CD4-positive, alpha-beta T cell treated with Interleukin-6 at 100 ng/mL for 8 hours (primary cell): ENCODE results near the gene TBC1D3H.
"Not testable (repeated sequence)": the region's sequence is repeated elsewhere in the genome, so short reads cannot be mapped to it uniquely, and the experiment has no call there.

Experiments used
- DNase-seq: peaks from one replicate; pipeline ENCODE4 v3.0.0-alpha.2; 2020; ENCODE audit warnings: mixed read lengths, low spot score

Gene TBC1D3H

DNA sequence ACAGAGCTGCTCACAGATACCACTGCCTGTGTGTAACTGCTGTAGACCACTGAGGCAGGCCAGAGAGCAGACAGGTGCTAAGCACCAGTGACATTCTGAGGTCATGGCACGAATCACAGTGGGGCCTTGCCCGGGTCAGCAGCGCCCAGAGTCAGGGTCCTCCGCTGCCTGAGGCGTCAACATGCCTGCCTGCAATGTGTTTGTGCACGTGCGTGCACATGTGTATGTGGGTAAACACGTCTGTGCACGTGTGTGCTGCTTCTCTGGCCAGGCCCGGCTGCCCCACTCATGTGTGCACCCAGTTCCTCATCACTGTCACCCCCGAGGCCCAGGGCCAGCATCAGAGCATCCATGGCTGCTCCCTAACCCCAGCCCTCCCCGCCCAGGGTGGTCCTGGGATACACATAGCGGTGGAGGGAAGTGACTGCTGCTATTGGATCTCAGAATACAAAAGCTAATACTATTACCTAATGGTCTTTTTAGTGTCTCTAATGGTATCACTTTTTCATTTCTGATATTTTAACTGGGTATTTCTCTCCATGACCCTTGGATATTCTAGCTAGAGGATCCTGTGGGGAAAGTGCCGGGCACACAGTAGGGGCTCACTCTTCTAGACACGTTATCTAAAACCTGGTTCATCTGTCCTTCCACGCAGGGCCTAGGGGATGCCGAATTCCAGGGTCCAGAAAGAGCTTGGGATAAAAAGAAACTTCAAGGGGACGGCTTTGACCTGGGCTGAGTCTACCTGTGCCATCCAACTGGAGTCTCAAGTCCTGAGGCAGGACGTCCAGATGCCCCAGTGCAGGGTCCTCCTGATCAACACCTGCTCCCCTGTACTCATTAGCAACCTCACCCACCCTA lies at the start of gene TBC1D3H:
TSS of gene TBC1D3H (minus strand) at position 51 of the 861 bp plus-strand sequence. CDS start 1,540 bp downstream, outside the sequence.
- DNase-seq, result peak; percentile 0

DNA sequence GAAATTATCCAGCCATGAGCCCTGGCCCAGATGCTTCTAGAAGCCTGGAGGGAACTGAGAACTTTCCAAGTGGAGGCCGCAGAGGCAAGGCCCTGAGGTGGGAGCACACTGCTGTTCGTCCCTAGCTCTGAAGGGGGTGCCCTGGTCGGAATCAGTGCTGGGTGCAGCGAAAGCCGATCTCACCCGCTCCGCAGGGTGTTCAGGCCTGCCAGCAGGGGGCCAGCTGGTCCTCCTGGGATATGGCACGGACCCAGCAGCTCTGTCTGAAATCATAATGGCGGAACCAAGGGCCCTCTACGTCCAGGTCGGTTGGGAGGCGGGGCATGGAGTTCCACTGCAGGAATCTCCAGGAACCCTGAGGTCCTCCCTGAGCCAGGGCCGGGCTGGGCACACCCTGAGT lies 40.7 kb upstream of the TBC1D3H start:
- not testable (repeated sequence) for DNase-seq

DNA sequence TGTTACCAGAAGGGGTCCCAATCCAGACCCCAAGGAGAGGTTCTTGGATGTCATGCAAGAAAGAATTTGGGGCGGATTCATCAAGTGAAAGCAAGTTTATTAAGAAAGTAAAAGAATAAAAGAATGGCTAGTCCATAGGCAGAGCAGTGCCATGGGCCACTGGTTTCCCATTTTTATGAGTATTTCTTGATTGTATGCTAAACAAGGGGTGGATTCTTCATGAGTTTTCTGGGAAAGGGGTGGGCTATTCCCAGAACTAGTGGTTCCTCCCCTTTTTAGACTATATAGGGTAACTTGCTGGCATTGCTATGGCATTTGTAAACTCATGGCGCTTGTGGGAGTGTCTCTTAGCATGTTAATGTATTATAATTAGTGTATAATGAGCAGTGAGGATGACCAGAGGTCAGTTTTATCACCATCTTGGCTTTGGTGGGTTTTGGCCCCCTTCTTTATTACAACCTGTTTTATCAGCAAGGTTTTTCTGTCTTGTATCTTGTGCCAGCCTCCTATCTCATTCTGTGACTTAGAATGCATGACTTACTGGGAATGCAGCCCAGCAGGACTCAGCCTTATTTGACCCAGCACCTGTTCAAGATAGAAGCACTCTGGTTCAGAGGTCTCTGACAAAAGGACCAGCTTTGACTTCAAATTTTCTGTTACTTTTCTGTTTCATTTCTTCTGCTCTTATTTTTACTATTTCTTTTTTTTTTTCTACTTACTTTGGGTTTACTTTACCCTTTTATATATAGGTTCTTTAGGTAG lies 27.1 kb upstream of the TBC1D3H start:
- DNase-seq, result not testable (repeated sequence)

DNA sequence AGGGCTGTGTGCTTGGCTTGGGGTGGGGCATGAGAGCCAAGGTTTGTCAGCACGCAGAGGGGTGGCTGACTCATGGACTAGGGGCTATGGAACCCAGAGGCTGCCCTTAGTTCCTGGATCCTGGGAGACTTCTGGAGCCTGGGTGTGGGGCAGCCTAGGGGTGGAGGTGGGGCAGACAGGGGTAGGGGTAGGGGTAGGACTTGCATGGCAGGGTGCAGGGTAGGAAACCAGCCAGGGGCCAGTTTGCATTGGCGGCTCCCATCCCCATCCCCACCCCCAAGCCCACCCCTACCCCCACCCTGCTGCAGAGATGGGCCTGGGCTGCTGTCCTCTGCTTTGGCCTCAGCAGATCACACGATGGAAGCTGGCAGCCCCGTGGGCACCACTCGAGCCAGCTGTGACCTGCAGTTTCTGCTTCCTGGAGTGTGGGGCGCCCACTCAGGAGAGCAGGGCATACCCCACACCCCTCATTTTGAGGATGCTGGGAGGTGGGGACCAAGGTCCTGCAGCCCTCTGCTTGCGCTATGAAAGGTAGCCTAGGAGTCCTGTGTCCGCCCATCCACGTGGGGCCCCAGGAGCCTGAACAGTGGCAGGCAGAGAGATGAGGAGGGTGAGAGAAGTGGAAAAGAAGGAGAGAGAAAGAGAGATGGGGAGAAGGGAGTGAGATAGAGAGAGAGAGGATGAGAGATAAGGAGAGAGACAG lies 2.9 kb upstream of the TBC1D3H start:
- DNase-seq, result not testable (repeated sequence)

DNA sequence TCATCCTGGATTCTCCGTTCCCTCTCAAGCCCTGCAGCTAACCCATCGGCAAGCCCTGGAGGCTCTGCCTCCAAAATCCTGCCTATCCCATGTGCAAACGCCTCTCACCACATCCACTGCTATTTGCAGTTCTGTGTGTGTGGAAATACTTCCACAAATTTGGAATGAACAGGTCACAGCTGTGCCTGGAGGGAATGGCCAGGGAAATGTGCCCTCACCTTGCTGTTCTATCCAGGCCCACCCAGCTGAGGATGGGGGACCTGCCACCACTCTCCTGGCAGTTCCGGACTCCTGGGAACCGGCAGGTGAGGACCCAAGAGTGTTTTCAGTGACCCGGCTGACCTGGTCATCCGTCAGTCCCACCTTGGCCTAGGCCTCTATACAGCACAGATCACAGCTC lies 12.3 kb downstream of the TBC1D3H start:
- DNase-seq, result not testable (repeated sequence)

DNA sequence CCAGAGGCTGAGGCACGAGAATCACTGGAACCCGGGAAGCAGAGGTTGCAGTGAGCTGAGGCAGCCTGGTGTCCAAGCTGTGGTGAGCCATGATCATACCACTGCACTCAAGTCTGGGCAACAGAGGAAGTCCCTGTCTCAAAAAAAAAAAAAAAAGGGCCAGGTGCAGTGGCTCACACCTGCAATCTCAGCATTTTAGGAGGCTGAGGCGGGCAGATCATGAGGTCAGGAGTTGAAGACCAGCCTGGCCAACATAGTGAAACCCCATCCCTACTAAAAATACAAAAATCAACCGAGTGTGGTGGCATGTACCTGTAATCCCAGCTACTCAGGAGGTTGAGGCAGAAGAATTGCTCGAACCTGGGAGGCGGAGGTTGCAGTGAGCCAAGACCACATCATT lies 25.7 kb downstream of the TBC1D3H start:
- DNase-seq, result not testable (repeated sequence)
